Left lung (tissue), 10 donors: Measurements from ENCODE around the gene MEF2B. TPM values are rescaled to one million over a fixed set of nuclear protein-coding genes. Genes with fewer than 3 reads are reported as not detected.
"Not testable (repeated sequence)": the region's sequence is repeated elsewhere in the genome, so short reads cannot be mapped to it uniquely, and the experiment has no call there.

Source experiments
- ATAC-seq: fragments of 200-7000 bp; cut with Tn5 transposase; one replicate; pipeline ENCODE4 v1.9.1; 2020; ENCODE audit warnings: moderate library complexity
- DNase-seq, 4 donors: peaks; one replicate each; pipeline ENCODE4 v3.0.0-alpha.2; 2013 to 2020
- H3K27ac ChIP-seq, 2 donors: fragments of 200-600 bp; sonication (generic) in 1 of 2; one replicate each; pipeline versions ENCODE4 v1.5.0 to v1.8.0; 2020 to 2021
- H3K27me3 ChIP-seq, 2 donors: fragments of 200-600 bp; sonication (generic) in 1 of 2; one replicate each; pipeline versions ENCODE4 v1.5.0 to v1.8.0; 2020 to 2021
- H3K36me3 ChIP-seq, 2 donors: fragments of 200-600 bp; sonication (generic) in 1 of 2; one replicate each; pipeline versions ENCODE4 v1.5.0 to v1.8.0; 2020 to 2021
- H3K4me1 ChIP-seq, 2 donors: fragments of 200-600 bp; one replicate each; pipeline ENCODE4 v1.8.0; 2021
- H3K4me3 ChIP-seq, 2 donors: fragments of 200-600 bp; sonication (generic) in 1 of 2; one replicate each; pipeline versions ENCODE4 v1.5.0 to v1.8.0; 2020 to 2021; ENCODE audit warnings: mild to moderate bottlenecking in 1 of 2
- H3K9me3 ChIP-seq, 2 donors: fragments of 200-600 bp; sonication (generic) in 1 of 2; one replicate each; pipeline versions ENCODE4 v1.5.0 to v1.8.0; 2020 to 2021
- CTCF ChIP-seq, 2 donors: fragments of 200-600 bp; sonication (generic) in 1 of 2; IDR thresholded peaks; one replicate each; pipeline versions ENCODE4 v1.5.0 to v1.8.0; 2021; ENCODE audit warnings: antibody characterized with exemption in 2 of 2
- intact Hi-C, 2 donors: fragments of 100-400 bp; cut with DNase I; formaldehyde crosslinking; loops; one replicate each; pipeline versions ENCODE4 v1.11.2 to v1.14.2; 2022
- polyA plus RNA-seq, 6 donors: library from polyadenylated mRNA; unstranded; fragments of 120-200 nt; gene quantifications; one replicate each; pipeline ENCODE4 v1.2.1, GENCODE V29; 2013; ENCODE audit not compliant: insufficient read length in 6 of 6
- total RNA-seq, 2 donors: library from RNA; stranded (reverse); fragmentation: NEBNext Ultra II Directional; extraction: Animal tissue kit (Norgen Biotek cat#: 25700); gene quantifications; one replicate each; pipeline ENCODE4 v1.2.1, GENCODE V29; 2021
- donor health status: DM: no; HTN: yes; CAD: no.
- donor health status: DM: no; HTN: no; CAD: no.

The MEF2B gene
- total and polyA plus RNA-seq, 8 donors = 1.1 to 3.7 (median 2.1) TPM

DNA sequence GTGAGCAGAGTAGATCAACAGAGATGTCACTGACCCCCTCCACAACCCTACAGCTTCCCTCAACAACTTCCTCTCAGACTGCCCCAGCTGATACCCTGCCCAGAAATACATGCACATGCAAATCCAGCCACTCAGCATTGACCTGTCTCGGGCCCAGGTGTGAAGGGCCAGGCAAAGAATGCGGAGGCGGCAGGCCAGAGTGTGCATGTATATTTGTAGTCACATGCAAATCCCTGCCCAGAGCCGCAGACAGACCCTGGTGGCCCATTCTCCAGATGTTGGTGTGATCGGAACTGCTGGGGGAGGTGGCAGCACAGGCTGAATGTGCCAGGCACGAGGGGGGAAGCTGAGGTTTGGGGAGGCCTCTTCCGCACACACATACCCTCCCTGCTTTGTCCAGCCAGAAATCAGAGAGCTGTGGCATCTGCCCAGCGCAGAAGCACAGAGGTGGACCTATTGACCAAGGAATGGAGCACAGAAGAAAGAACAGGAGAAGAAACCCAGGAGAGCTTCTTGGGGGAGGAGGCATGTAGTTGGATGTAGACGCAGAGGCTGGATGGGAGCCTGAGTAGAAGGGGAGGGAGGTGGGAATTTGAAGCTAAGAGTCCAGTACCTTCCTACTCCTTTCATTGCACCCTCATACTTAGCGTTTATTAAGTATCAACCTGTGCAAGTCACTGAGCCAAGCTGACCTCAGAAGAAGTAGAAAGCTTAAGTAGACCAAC lies 14.4 kb downstream of the MEF2B start:
- Histone ChIP-seq H3K27me3 (no peaks in the 10 kb centered on the region), H3K36me3 (peaks cover 0 to 10% of the 10 kb centered on the region in 2 donors), H3K9me3 (no peaks in the 10 kb centered on the region), H3K27ac (no peak overlapping the region), H3K4me1 (no peaks in the 10 kb centered on the region), H3K4me3 (no peak overlapping the region)
- ATAC-seq (no peak), DNase-seq (no peak)
- intact Hi-C loops = no loop called here
- no peak for TF ChIP-seq CTCF (IDR thresholded peaks at IDR 0.05)

- Histone ChIP-seq H3K27ac (no peak overlapping the region), H3K27me3 (no peaks in the 10 kb centered on the region), H3K4me1 (no peaks in the 10 kb centered on the region), H3K36me3 (peaks cover 0 to 10% of the 10 kb centered on the region in 2 donors), H3K4me3 (no peak overlapping the region), H3K9me3 (no peaks in the 10 kb centered on the region)
- TF ChIP-seq CTCF (IDR thresholded peaks at IDR 0.05) = no peak
- no peak for ATAC-seq
- intact Hi-C loops = no loop called here
- no peak for DNase-seq
Observed at GRCh38 chr19:19154768-19155494, 15.1 kb downstream of the MEF2B start.

DNA sequence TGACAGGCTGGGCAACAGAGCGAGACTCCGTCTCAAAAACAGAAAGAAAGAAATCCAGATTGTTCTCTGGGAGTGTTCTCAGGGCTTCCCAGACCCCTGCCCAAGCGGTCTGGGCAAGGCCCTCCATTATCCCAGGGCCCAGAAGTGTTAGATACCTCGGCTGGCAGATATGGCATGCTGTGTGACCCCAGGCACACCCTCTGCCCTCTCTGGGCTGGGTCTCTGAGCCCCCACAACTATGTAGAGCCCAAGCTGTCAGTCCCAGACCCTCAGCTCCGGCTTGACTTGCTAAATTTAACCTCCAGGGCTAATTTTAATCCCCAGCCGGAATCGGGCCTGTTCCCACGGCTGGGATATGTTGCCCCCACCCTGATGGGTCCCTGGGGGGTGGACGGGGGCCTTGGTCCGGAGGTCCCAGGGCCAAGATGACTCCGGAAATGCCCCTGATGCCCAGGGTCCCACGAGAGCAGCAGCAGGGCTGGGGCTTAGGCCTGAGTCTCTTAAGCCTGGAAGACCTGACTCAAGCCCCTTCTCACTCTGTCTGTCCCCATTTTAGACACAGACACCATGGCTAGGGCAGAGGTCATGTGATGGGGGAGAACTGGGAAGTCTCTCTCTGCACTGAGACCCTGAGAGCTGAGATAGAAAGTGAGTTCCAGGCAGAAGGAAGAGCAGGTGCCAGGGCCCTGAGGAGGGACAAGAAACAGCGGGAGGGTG lies 17.2 kb downstream of the MEF2B start:
- Histone ChIP-seq H3K36me3 (peaks cover 0 to 29% of the 10 kb centered on the region in 2 donors), H3K27me3 (no peaks in the 10 kb centered on the region), H3K9me3 (no peaks in the 10 kb centered on the region), H3K27ac (no peak overlapping the region), H3K4me1 (no peaks in the 10 kb centered on the region), H3K4me3 (no peak overlapping the region)
- ATAC-seq = no peak
- intact Hi-C loops = no loop called here
- TF ChIP-seq CTCF (IDR thresholded peaks at IDR 0.05) = no peak
- no peak for DNase-seq

DNA sequence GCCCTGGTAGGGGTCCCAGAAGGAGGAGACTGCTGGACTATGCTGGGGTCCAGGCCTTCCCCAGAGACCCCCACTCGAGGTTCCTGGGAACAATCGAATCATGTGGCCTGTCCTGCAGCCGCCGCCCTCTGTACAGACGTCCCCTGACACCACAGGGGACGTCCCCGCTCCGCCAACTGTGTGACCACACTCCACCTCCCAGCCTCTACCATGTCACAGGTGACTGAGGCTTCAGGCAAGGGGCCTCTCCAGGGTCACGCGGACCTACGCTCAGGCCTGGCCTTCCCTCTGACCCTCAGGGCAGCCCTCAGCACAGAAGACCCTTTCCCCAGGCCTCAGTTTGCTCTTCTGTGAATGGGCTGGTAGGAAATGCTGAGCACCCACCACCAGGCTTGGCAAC lies 18.6 kb downstream of the MEF2B start:
- Histone ChIP-seq H3K4me1 (no peaks in the 10 kb centered on the region), H3K36me3 (peaks cover 0 to 37% of the 10 kb centered on the region in 2 donors), H3K9me3 (no peaks in the 10 kb centered on the region), H3K27me3 (no peaks in the 10 kb centered on the region), H3K27ac (no peak overlapping the region), H3K4me3 (no peak overlapping the region)
- intact Hi-C loops = no loop called here
- no peak for TF ChIP-seq CTCF (IDR thresholded peaks at IDR 0.05)
- ATAC-seq (no peak), DNase-seq (no peak)

DNA sequence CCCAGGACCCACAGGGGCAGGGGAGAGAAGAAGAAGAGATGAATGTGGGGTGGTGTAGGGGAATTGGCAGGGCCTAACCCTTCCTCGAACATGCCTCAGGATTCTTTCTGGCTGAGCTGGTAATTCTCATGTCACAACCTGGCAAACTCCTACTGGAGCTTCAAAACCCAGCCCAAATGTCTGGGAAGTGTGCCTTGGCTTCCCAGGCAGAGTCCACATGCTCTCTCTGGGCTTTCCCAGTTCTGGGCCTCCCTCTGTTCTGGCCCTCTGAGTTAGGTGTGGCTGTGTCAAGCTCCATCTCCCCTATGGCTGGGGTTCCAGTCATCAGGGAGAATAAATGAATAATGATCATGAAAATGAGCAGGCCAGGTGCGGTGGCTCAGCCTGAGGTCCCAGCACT lies 20.6 kb downstream of the MEF2B start:
- Histone ChIP-seq H3K4me3 (no peak overlapping the region), H3K27ac (no peak overlapping the region), H3K4me1 (peaks cover 0 to 6% of the 10 kb centered on the region in 2 donors), H3K36me3 (peaks cover 0 to 34% of the 10 kb centered on the region in 2 donors), H3K27me3 (no peaks in the 10 kb centered on the region), H3K9me3 (no peaks in the 10 kb centered on the region)
- TF ChIP-seq CTCF (IDR thresholded peaks at IDR 0.05) = no peak
- ATAC-seq = no peak
- intact Hi-C loops = no loop called here
- no peak for DNase-seq

GRCh38 chr19:19148504-19148903 lies 21.6 kb downstream of the MEF2B start:
- H3K4me3 ChIP-seq, H3K27ac ChIP-seq, H3K4me1 ChIP-seq, H3K9me3 ChIP-seq, DNase-seq, H3K27me3 ChIP-seq, ATAC-seq, intact Hi-C loops: not testable (repeated sequence)
- peaks cover 0 to 34% of the 10 kb centered on the region in 2 donors for H3K36me3 ChIP-seq
